GM23248 (cell line): ENCODE data around the gene CYTH4. TPM values are rescaled to one million over a fixed set of nuclear protein-coding genes. Genes with fewer than 3 reads are reported as not detected.
A peak's percentile ranks its signal among the peaks of the same experiment; 100 is the strongest.
"Not testable (repeated sequence)": the region's sequence is repeated elsewhere in the genome, so short reads cannot be mapped to it uniquely, and the experiment has no call there.

ENCODE experiments used
- DNase-seq: peaks from one replicate; pipeline ENCODE4 v3.0.0-alpha.2; 2015
- H2AFZ ChIP-seq: fragments of 200-600 bp; sonication (generic); 2 replicates; pipeline ENCODE4 v1.6.1; 2016; ENCODE audit warnings: antibody characterized with exemption
- H3F3A ChIP-seq: fragments of 200-600 bp; sonication (generic); 2 replicates; pipeline ENCODE4 v1.6.1; 2016; ENCODE audit warnings: mild to moderate bottlenecking, antibody characterized with exemption, mixed run types; ENCODE audit not compliant: insufficient read depth
- H3K27ac ChIP-seq: fragments of 200-600 bp; sonication (generic); 2 replicates; pipeline ENCODE4 v1.5.1; 2016; ENCODE audit warnings: mild to moderate bottlenecking
- H3K27me3 ChIP-seq: fragments of 200-600 bp; sonication (generic); replicated peaks from 2 replicates; pipeline ENCODE4 v1.6.1; 2016; ENCODE audit warnings: mild to moderate bottlenecking; ENCODE audit not compliant: insufficient read depth
- H3K36me3 ChIP-seq: fragments of 200-600 bp; sonication (generic); 2 replicates; pipeline ENCODE4 v1.6.1; 2016; ENCODE audit warnings: low read depth, mild to moderate bottlenecking
- H3K4me1 ChIP-seq: fragments of 200-600 bp; sonication (generic); 2 replicates; pipeline ENCODE4 v1.6.1; 2016; ENCODE audit warnings: mild to moderate bottlenecking; ENCODE audit not compliant: insufficient read depth
- H3K4me2 ChIP-seq: fragments of 200-600 bp; sonication (generic); one replicate; pipeline ENCODE4 v1.6.1; 2016; ENCODE audit warnings: mild to moderate bottlenecking; ENCODE audit not compliant: unreplicated experiment
- H3K4me3 ChIP-seq: fragments of 200-600 bp; sonication (generic); 2 replicates; pipeline ENCODE4 v1.5.1; 2016; ENCODE audit warnings: mild to moderate bottlenecking
- H3K79me2 ChIP-seq: fragments of 200-600 bp; sonication (generic); 2 replicates; pipeline ENCODE4 v1.6.1; 2016; ENCODE audit warnings: mild to moderate bottlenecking; ENCODE audit not compliant: insufficient read depth
- H3K9ac ChIP-seq: fragments of 200-600 bp; sonication (generic); 2 replicates; pipeline ENCODE4 v1.6.1; 2016; ENCODE audit warnings: mild to moderate bottlenecking
- H3K9me2 ChIP-seq: fragments of 200-600 bp; sonication (generic); 2 replicates; pipeline ENCODE4 v1.6.1; 2016; ENCODE audit warnings: mixed run types, mild to moderate bottlenecking, moderate library complexity; ENCODE audit not compliant: insufficient read depth
- H3K9me3 ChIP-seq: fragments of 200-600 bp; sonication (generic); one replicate; pipeline ENCODE4 v1.6.1; 2017; ENCODE audit warnings: low read depth
- H4K20me1 ChIP-seq: fragments of 200-600 bp; sonication (generic); 2 replicates; pipeline ENCODE4 v1.6.0; 2016; ENCODE audit not compliant: insufficient read depth
- EZH2 ChIP-seq: fragments of 200-600 bp; sonication (generic); IDR thresholded peaks from 2 replicates; pipeline ENCODE4 v1.6.1; 2018; ENCODE audit warnings: antibody characterized with exemption, mild to moderate bottlenecking; ENCODE audit not compliant: insufficient read depth, poor library complexity, severe bottlenecking
- EZH2phosphoT487 ChIP-seq: fragments of 200-600 bp; sonication (generic); IDR thresholded peaks from 2 replicates; pipeline ENCODE4 v1.6.1; 2018; ENCODE audit warnings: antibody characterized with exemption, moderate library complexity, mild to moderate bottlenecking, low read depth; ENCODE audit not compliant: insufficient read depth
- WGBS, 2 experiments: methylation state at CpG; one replicate each; pipeline ENCODE4 v1.1.6; 2015 to 2017; ENCODE audit warnings: low lambda C conversion rate in 2 of 2, low coverage in 1 of 2; ENCODE audit errors: missing lambda C conversion rate in 2 of 2; 5-methylcytosine and 5-hydroxymethylcytosine counted together
- in situ Hi-C: fragments of 300-500 bp; cut with MboI; formaldehyde crosslinking; loops from 2 replicates; pipeline ENCODE4 v1.15.0; 2020
- polyA plus RNA-seq: library from polyadenylated mRNA; unstranded; fragments of >200 nt; fragmentation: Nextera tagmentation; extraction: Ambion mirVana; gene quantifications from 2 replicates; pipeline ENCODE4 v1.2.1, GENCODE V29; 2016
- total RNA-seq: library from RNA; depleted of rRNA; stranded (reverse); fragments of >200 nt; shearing (Covaris generic); gene quantifications from 2 replicates; pipeline ENCODE4 v1.2.3, GENCODE V29; 2014

CYTH4 gene
- total and polyA plus RNA-seq, 2 experiments from 2014 or later, result not detected

DNA sequence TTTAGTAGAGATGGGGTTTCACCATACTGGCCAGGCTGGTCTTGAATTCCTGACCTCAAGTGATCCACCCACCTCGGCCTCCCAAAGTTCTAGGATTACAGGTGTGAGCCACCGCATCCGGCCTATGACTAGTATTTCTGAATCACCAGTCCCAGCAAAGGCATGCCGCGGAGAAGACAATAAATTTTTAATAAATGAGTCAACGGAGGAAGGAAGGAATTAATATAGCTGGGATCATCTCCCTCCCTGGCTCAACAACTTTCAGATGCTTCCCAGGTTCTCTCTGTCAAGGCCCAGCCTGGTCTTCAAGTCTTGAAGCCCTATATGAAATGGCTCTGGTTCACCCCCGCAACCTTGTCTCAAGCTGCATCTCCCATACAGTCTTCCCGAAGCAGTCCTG is 45.7 kb downstream of the CYTH4 start:
- no peak for TF ChIP-seq EZH2phosphoT487
- no peak for TF ChIP-seq EZH2
- 25% methylated on average over 8 of the region's 8 CpGs for WGBS, 2 experiments
- Histone ChIP-seq H3K4me1 (peaks cover 32% of the 10 kb centered on the region), H2AFZ (no peak overlapping the region), H3K27ac (peak overlapping the region; percentile 28), H3K36me3 (no peaks in the 10 kb centered on the region), H3F3A (peaks cover 16% of the 10 kb centered on the region), H3K9me3 (no peaks in the 10 kb centered on the region), H3K9me2 (no peaks in the 10 kb centered on the region), H3K4me3 (no peak overlapping the region), H3K27me3 (0 out of 2 replicates have a peak, but pooled peaks cover 6% of the 10 kb centered on the region), H3K79me2 (no peaks in the 10 kb centered on the region), H3K9ac (no peak overlapping the region), H4K20me1 (no peaks in the 10 kb centered on the region), H3K4me2 (peak overlapping the region; percentile 32)
- in situ Hi-C loops, result no loop called here
- peak; percentile 91 for DNase-seq

DNA sequence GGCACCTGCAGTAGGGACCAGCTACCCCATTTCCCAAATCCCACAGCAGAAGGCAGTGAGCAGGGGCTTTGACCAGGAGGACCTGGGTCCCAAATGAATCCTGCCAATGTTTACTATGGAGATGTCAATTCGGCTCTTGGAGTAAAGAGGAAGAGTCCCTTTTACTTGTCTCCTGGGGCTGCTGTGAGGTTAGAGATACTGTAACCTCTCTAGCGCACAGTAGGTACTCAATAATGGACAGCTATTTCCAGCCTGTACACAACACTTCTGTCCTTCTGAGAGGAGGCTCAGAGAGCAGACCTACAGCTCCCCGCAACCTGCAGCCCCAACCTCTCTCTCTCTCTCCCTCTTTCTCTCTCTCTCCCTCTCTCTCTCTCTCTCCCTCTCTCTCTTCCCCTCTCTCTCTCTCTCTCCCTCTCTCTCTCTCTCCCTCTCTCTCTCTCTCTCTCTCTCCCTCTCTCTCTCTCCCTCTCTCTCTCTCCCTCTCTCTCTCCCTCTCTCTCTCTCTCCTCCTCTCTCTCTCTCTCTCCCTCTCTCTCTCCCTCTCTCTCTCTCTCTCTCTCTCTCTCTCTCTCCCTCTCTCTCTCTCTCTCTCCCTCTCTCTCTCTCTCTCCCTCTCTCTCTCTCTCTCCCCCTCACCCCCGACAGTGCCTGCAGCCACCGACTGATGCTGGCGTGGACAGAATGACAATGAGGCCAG is 46.4 kb downstream of the CYTH4 start:
- H3K9ac ChIP-seq, H4K20me1 ChIP-seq, H3K4me3 ChIP-seq, H3K27me3 ChIP-seq, H3K36me3 ChIP-seq, in situ Hi-C loops, H3K9me3 ChIP-seq, H2AFZ ChIP-seq, H3K79me2 ChIP-seq, DNase-seq, H3K9me2 ChIP-seq: not testable (repeated sequence)
- H3K27ac ChIP-seq, result peak overlapping the region; percentile 28; the same call in 1 of the 2 replicates
- WGBS, 2 experiments, result 48 to 59% methylated on average over 5 to 6 of the region's 6 CpGs
- H3K4me1 ChIP-seq, result peaks cover 32% of the 10 kb centered on the region
- H3F3A ChIP-seq, result peaks cover 16% of the 10 kb centered on the region
- peak overlapping the region; percentile 32 for H3K4me2 ChIP-seq

DNA sequence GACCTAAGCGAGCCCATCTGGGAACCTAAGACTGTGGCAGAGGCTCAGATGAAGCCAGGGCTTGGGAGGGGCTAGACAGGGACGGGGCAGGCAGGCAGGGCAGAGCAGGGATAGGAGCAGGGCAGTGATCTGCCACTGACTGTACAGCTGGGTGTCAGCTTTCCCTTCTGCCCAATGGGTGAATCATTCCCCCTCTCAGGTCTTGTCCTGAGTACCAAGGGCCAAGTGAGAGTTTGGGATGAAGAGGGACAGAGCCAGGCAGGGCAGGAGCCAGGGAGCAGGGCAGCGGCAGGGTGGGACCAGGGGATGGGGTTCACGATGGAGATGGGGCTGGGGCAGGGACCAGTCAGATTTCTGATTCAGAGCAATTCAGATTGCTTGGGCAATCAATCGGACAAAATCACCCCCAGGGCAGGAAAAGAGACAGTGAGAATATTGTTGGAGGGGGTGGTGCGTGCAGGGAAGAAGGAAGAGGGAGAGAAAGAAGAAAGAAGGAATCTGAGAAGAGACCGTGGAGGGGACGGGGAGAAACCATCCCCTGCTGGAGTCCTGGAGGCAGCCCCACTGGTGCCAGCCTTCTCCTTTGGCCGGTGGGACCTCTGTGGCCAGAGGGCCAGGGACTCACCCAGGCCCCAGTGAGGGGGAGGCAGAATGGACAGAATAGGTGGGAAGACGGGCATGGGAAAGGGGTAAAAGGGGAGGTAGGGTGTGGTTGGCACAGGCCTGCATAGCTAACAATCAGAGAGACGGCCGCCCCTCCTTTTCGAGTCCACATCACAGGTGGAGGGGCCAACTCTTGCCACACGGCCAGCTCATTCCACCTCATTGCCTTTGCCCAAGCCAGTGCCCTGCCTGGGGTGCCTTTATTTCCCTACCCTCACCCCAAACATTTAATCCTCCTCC is 47.2 kb downstream of the CYTH4 start:
- Histone ChIP-seq H3K9me3 (no peaks in the 10 kb centered on the region), H3K79me2 (no peaks in the 10 kb centered on the region), H3K4me3 (no peak overlapping the region), H3K9me2 (no peaks in the 10 kb centered on the region), H3K27me3 (no peaks in the 10 kb centered on the region), H3K36me3 (no peaks in the 10 kb centered on the region), H3K4me2 (no peak overlapping the region), H3F3A (peaks cover 16% of the 10 kb centered on the region), H4K20me1 (no peaks in the 10 kb centered on the region), H3K9ac (no peak overlapping the region), H2AFZ (no peak overlapping the region), H3K27ac (no peak overlapping the region), H3K4me1 (peaks cover 36% of the 10 kb centered on the region)
- TF ChIP-seq EZH2 (no peak), EZH2phosphoT487 (no peak)
- WGBS, 2 experiments, result 67 to 70% methylated on average over 14 of the region's 14 CpGs
- DNase-seq, result peak; percentile 38
- in situ Hi-C loops, result no loop called here

DNA sequence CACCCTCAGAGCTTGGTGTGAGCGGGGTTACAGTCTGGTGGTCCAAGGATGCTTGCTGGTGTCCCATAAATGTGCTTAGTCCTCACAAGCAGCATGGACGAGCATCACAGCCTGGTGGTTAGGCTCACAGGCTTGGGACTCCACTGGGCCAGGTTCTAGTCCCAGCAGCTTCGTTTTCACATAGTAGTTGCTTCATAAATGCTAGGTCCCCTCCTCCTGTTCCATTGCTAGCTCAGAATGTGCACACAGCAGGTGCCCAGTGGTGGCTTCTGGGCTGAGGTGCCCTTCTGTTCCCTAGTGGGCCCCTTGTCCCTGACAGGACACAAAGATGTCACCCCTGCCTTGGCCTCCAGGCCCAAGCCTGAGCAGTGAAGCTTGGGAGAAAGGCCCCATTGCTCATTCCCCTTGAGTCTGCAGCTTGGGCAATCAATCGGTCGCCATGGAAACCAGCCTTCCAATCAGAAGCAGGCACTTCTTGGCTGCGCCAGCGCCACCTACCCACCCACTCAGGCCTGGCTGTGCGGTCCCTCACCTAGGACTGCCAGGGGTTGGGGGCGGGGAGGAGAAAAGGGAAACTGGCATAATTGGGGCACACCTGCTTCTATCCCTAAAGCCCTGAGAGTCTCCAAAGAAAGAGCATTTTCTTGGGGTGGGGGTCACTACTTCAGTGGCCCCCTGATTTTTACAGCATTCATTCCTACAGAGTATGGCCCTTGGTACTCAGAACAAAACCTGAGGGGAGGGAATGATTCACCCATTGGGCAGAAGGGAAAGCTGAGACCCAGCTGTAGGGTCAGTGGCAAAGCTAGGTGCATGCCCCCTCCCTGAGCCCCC is 48.1 kb downstream of the CYTH4 start:
- no peaks in the 10 kb centered on the region for H3K27me3 ChIP-seq
- H3K36me3 ChIP-seq, result no peaks in the 10 kb centered on the region
- H3K4me1 ChIP-seq, result peaks cover 37% of the 10 kb centered on the region
- H3K9me2 ChIP-seq, result no peaks in the 10 kb centered on the region
- H2AFZ ChIP-seq, result no peak overlapping the region
- H3F3A ChIP-seq, result peaks cover 16% of the 10 kb centered on the region
- WGBS, 2 experiments, result 68 to 72% methylated on average over 9 of the region's 9 CpGs
- H3K4me3 ChIP-seq, result no peak overlapping the region
- in situ Hi-C loops, result no loop called here
- no peak overlapping the region for H3K4me2 ChIP-seq
- H4K20me1 ChIP-seq, result no peaks in the 10 kb centered on the region
- no peak overlapping the region for H3K27ac ChIP-seq
- H3K79me2 ChIP-seq, result no peaks in the 10 kb centered on the region
- TF ChIP-seq EZH2 (no peak), EZH2phosphoT487 (no peak)
- H3K9ac ChIP-seq, result no peak overlapping the region
- peak; percentile 41 for DNase-seq
- H3K9me3 ChIP-seq, result no peaks in the 10 kb centered on the region
